Panc1 (cell line): ENCODE results near the gene ENTREP3.

Source experiments
- CTCF ChIP-seq: fragments of 450-650 bp; IDR thresholded peaks from 2 replicates; pipeline ENCODE4 v1.5.1; 2017; ENCODE audit warnings: mild to moderate bottlenecking
- POLR2AphosphoS5 ChIP-seq: IDR thresholded peaks from 2 replicates; pipeline ENCODE4 v1.6.1; 2012; ENCODE audit warnings: mild to moderate bottlenecking, low read depth, low read length, moderate library complexity
- TCF7L2 ChIP-seq: IDR thresholded peaks from 2 replicates; pipeline ENCODE4 v1.6.1; 2011; ENCODE audit warnings: mild to moderate bottlenecking, low read depth, low read length, inconsistent platforms

- TF ChIP-seq CTCF: peak; percentile 94
- peak; percentile 55 for TF ChIP-seq POLR2AphosphoS5
- no peak for TF ChIP-seq TCF7L2
Measured at GRCh38 chr1:155206891-155207805, 48.1 kb downstream of the ENTREP3 start.
